SU-DHL-6 (cell line): ENCODE measurements around the gene CDH13.

Experiments
- H2AFZ ChIP-seq: fragments of 200-600 bp; sonication (generic); 2 replicates; pipeline ENCODE4 v1.6.1; 2014; ENCODE audit warnings: low read depth, mild to moderate bottlenecking, moderate library complexity, mixed read lengths, antibody characterized with exemption, low read length; ENCODE audit not compliant: severe bottlenecking
- H3F3A ChIP-seq: fragments of 200-600 bp; shearing (Covaris generic); 2 replicates; pipeline ENCODE4 v1.6.0; 2016; ENCODE audit warnings: antibody characterized with exemption, mild to moderate bottlenecking; ENCODE audit not compliant: insufficient read depth
- H3K27ac ChIP-seq: fragments of 200-600 bp; sonication (generic); 2 replicates; pipeline ENCODE4 v1.5.1; 2016; ENCODE audit warnings: low read depth, mild to moderate bottlenecking, low read length, moderate library complexity, mixed read lengths
- H3K27me3 ChIP-seq: fragments of 200-600 bp; sonication (generic), shearing (Covaris generic); 2 replicates; pipeline ENCODE4 v1.6.0; 2014; ENCODE audit warnings: mild to moderate bottlenecking, low read length
- H3K36me3 ChIP-seq: fragments of 200-600 bp; sonication (generic); 2 replicates; pipeline ENCODE4 v1.6.1; 2014; ENCODE audit warnings: mild to moderate bottlenecking, low read length, mixed read lengths
- H3K4me2 ChIP-seq: fragments of 300-600, 200-600 bp; shearing (Covaris generic), sonication (generic); 2 replicates; pipeline ENCODE4 v1.6.0; 2014; ENCODE audit warnings: low read length, low read depth, mild to moderate bottlenecking; ENCODE audit not compliant: poor library complexity, severe bottlenecking
- H3K4me3 ChIP-seq: fragments of 200-600 bp; sonication (generic); 2 replicates; pipeline ENCODE4 v1.5.1; 2014; ENCODE audit warnings: antibody characterized with exemption, low read length, mild to moderate bottlenecking, mixed read lengths; ENCODE audit not compliant: insufficient read depth, poor library complexity, severe bottlenecking
- H3K79me2 ChIP-seq: fragments of 200-600 bp; sonication (generic); 2 replicates; pipeline ENCODE4 v1.6.1; 2014; ENCODE audit warnings: mild to moderate bottlenecking, low read length, moderate library complexity; ENCODE audit not compliant: insufficient read depth
- H3K9ac ChIP-seq: fragments of 200-600 bp; sonication (generic); 2 replicates; pipeline ENCODE4 v1.7.0; 2014; ENCODE audit warnings: mild to moderate bottlenecking, low read length
- H3K9me2 ChIP-seq: fragments of 200-600 bp; sonication (generic); replicated peaks from 2 replicates; pipeline ENCODE4 v1.6.1; 2014; ENCODE audit warnings: low read length; ENCODE audit not compliant: insufficient read depth
- H3K9me3 ChIP-seq: fragments of 200-600 bp; sonication (generic); 2 replicates; pipeline ENCODE4 v1.6.1; 2014; ENCODE audit warnings: low read length, mixed read lengths; ENCODE audit not compliant: insufficient read depth
- H4K20me1 ChIP-seq: fragments of 200-600 bp; sonication (generic); 2 replicates; pipeline ENCODE4 v1.6.1; 2014; ENCODE audit warnings: low read depth, mild to moderate bottlenecking, antibody characterized with exemption, low read length, moderate library complexity, mixed read lengths
- EZH2phosphoT487 ChIP-seq: fragments of 200-600 bp; sonication (generic), shearing (Covaris generic); conservative IDR thresholded peaks from 2 replicates; pipeline ENCODE4 v1.6.1; 2018; ENCODE audit warnings: mild to moderate bottlenecking, antibody characterized with exemption, low read length, moderate library complexity, mixed read lengths
- TF ChIP-seq, protein P1 (sequence below): fragments of 200-600 bp; sonication (generic); IDR thresholded peaks from one replicate; pipeline ENCODE4 v1.5.1; 2017; ENCODE audit warnings: antibody characterized with exemption, mild to moderate bottlenecking, low read length, moderate library complexity; ENCODE audit not compliant: insufficient read depth, poor library complexity, severe bottlenecking

Gene CDH13

DNA sequence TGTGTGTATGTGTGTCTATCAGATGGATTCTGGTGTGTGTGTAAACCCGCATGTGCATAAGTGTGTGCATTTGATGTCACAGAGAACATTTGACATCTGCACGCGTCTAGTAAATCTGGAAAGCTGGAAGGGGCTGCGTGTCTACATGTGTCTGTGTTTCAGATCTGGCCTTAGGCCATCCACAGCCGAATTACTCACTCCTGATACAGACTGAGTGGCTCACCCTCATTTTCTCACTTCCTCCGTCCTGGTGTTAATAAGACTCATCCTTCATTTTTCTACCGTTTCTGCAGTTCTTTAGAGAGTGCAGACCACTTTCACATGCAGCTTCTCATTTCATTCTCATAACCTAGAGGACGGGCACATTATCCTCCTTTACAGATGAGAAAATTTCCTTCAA, 491.6 kb downstream of the CDH13 start:
- H3K79me2 ChIP-seq: no peaks in the 10 kb centered on the region
- no peaks in the 10 kb centered on the region for H3K9me2 ChIP-seq
- TF ChIP-seq EZH2phosphoT487: no peak
- TF ChIP-seq, protein P1, sequence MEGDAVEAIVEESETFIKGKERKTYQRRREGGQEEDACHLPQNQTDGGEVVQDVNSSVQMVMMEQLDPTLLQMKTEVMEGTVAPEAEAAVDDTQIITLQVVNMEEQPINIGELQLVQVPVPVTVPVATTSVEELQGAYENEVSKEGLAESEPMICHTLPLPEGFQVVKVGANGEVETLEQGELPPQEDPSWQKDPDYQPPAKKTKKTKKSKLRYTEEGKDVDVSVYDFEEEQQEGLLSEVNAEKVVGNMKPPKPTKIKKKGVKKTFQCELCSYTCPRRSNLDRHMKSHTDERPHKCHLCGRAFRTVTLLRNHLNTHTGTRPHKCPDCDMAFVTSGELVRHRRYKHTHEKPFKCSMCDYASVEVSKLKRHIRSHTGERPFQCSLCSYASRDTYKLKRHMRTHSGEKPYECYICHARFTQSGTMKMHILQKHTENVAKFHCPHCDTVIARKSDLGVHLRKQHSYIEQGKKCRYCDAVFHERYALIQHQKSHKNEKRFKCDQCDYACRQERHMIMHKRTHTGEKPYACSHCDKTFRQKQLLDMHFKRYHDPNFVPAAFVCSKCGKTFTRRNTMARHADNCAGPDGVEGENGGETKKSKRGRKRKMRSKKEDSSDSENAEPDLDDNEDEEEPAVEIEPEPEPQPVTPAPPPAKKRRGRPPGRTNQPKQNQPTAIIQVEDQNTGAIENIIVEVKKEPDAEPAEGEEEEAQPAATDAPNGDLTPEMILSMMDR: no peak
- H3K4me2 ChIP-seq: no peak overlapping the region
- no peak overlapping the region for H3K4me3 ChIP-seq
- no peaks in the 10 kb centered on the region for H3F3A ChIP-seq
- H4K20me1 ChIP-seq: no peaks in the 10 kb centered on the region
- H3K9me3 ChIP-seq: no peaks in the 10 kb centered on the region
- H3K36me3 ChIP-seq: no peaks in the 10 kb centered on the region
- H3K27ac ChIP-seq: no peak overlapping the region
- no peaks in the 10 kb centered on the region for H3K27me3 ChIP-seq
- H2AFZ ChIP-seq: no peak overlapping the region
- H3K9ac ChIP-seq: no peak overlapping the region

DNA sequence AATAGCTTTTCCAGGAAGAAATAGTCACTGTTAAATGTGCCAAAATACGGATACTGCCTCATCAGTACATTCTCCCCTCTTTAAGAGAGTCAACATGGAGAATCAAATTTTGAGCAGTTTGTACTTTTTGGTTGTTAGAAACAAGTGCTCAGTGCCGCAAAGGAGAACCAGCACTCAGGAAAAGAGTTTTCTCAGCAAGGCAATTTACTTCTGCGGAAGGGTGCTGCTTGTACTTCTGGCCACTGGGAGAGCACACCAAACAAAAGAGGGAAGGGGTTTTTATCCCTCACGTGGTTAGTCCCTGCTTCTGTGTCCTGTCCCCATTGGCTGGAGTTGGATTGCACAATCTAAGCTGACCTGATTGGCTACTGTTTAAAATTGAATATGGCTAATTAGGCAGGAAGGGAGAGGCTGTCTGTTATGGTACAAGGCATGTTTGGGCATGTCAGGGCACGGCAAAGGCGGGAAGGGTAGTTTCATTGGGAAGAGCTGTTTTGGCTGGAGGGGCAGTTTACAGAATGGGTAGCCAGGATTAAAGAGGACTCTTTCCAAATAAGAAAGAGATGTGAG, 499.3 kb downstream of the CDH13 start:
- no peak overlapping the region for H2AFZ ChIP-seq
- no peaks in the 10 kb centered on the region for H4K20me1 ChIP-seq
- no peaks in the 10 kb centered on the region for H3K9me3 ChIP-seq
- H3K27me3 ChIP-seq: no peaks in the 10 kb centered on the region
- no peaks in the 10 kb centered on the region for H3K36me3 ChIP-seq
- no peaks in the 10 kb centered on the region for H3K79me2 ChIP-seq
- no peak overlapping the region for H3K27ac ChIP-seq
- no peak overlapping the region for H3K4me3 ChIP-seq
- no peaks in the 10 kb centered on the region for H3F3A ChIP-seq
- no peak overlapping the region for H3K9ac ChIP-seq
- TF ChIP-seq, protein P1: no peak
- TF ChIP-seq EZH2phosphoT487: no peak
- H3K4me2 ChIP-seq: no peak overlapping the region
- no peaks in the 10 kb centered on the region for H3K9me2 ChIP-seq

DNA sequence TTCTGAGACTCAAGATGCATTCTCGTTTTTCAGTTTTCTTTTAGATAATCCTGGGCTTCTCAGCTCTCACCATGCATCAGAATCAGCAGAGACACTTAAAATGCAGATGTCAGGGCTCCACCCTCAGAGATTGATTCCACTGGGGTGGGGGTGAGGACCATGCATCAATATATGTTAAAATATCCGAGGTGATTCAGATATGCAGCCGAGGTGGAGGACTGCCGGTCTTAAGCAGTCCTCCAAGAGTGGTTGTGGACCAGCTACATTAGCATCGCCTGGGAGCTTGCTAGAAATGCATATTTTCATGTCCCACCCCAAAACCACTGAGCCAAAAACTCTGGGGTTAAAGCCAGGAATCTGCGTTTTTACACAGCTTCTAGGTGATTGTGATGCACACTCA, 501.3 kb downstream of the CDH13 start:
- TF ChIP-seq, protein P1: no peak
- no peak for TF ChIP-seq EZH2phosphoT487
- Histone ChIP-seq H3F3A (no peaks in the 10 kb centered on the region), H3K27me3 (no peaks in the 10 kb centered on the region), H2AFZ (no peak overlapping the region), H3K27ac (no peak overlapping the region), H3K36me3 (no peaks in the 10 kb centered on the region), H3K9me2 (no peaks in the 10 kb centered on the region), H3K9ac (no peak overlapping the region), H3K9me3 (no peaks in the 10 kb centered on the region), H3K4me2 (no peak overlapping the region), H3K4me3 (no peak overlapping the region), H3K79me2 (no peaks in the 10 kb centered on the region), H4K20me1 (no peaks in the 10 kb centered on the region)

DNA sequence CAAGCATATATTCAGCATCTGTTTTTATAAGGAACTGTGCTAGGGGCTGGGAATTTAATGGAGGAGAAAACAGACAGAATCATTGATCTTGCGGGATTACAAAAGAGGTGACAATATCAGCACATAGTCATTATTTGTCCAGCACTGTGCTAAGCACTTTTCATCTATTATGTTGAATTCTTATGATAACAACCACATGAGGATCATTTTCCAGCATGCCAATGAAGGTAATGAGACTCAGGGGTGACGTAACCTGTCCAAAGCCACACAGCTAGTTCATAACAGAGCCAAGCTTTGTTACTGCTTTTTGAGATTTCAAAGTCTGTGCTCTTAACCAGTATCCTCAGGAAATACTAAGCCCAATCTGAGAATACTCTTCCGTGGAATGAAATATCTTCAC, 503.3 kb downstream of the CDH13 start:
- Histone ChIP-seq H3K9ac (no peak overlapping the region), H3F3A (no peaks in the 10 kb centered on the region), H3K4me3 (no peak overlapping the region), H2AFZ (no peak overlapping the region), H3K79me2 (no peaks in the 10 kb centered on the region), H4K20me1 (no peaks in the 10 kb centered on the region), H3K27me3 (no peaks in the 10 kb centered on the region), H3K9me2 (no peaks in the 10 kb centered on the region), H3K27ac (no peak overlapping the region), H3K36me3 (no peaks in the 10 kb centered on the region), H3K4me2 (no peak overlapping the region), H3K9me3 (no peaks in the 10 kb centered on the region)
- TF ChIP-seq, protein P1: no peak
- no peak for TF ChIP-seq EZH2phosphoT487
